Superior temporal gyrus (tissue), 1 donor: ENCODE data around the gene CDC123.
"Not testable (repeated sequence)": the region's sequence is repeated elsewhere in the genome, so short reads cannot be mapped to it uniquely, and the experiment has no call there.

Experiments
- DNase-seq: peaks from one replicate; pipeline ENCODE4 v3.0.0-alpha.2; 2016; ENCODE audit errors: extremely low spot score

CDC123 gene

GRCh38 chr10:12235116-12235694, 39.2 kb downstream of the CDC123 start:
- no peak for DNase-seq

GRCh38 chr10:12235796-12236195, 39.8 kb downstream of the CDC123 start:
- DNase-seq = no peak

GRCh38 chr10:12237265-12238220, 41.6 kb downstream of the CDC123 start:
- DNase-seq = no peak

GRCh38 chr10:12238821-12239220, 42.8 kb downstream of the CDC123 start:
- DNase-seq = no peak

- no peak for DNase-seq
These were observed 46.0 kb downstream of the CDC123 start for GRCh38 chr10:12241810-12242529.

GRCh38 chr10:12243864-12244620, 48.1 kb downstream of the CDC123 start:
- DNase-seq = no peak

DNA sequence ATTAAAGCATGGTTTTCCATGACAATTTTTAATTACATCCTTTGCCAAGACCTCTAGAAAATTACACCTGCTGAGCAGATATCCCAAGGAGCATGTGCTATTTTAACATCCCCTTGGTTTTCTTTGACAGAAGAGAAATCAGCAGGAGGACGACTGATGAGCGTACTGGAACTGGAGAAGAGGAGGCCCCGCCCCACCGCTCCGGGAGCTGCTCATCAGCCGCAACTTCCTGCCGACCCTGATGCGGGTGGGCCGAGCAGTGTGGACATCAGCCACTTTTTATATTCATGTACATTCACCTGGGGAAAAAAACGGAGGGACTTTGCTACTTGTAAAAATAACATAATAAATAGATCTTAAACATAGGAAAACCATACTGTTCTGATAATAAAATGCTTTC, 54.2 kb downstream of the CDC123 start:
- DNase-seq = no peak

DNA sequence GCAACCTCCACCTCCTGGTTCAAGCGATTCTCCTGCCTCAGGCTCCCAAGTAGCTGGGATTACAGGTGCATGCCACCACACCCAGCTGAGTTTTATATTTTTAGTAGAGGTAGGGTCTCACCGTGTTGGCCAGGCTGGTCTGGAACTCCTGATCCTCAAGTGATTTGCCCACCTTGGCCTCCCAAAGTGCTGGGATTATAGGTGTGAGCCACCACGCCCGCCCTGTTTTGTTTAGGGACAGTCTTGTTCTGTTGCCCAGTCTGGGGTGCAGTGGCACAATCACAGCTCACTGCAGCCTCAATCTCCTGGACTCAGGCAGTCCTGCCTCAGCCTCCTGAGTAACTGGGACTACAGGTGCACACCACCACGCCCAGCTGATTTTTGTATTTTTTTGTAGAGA, 54.7 kb downstream of the CDC123 start:
- not testable (repeated sequence) for DNase-seq

- DNase-seq = no peak
These were observed 55.6 kb downstream of the CDC123 start for GRCh38 chr10:12251581-12251980.

DNA sequence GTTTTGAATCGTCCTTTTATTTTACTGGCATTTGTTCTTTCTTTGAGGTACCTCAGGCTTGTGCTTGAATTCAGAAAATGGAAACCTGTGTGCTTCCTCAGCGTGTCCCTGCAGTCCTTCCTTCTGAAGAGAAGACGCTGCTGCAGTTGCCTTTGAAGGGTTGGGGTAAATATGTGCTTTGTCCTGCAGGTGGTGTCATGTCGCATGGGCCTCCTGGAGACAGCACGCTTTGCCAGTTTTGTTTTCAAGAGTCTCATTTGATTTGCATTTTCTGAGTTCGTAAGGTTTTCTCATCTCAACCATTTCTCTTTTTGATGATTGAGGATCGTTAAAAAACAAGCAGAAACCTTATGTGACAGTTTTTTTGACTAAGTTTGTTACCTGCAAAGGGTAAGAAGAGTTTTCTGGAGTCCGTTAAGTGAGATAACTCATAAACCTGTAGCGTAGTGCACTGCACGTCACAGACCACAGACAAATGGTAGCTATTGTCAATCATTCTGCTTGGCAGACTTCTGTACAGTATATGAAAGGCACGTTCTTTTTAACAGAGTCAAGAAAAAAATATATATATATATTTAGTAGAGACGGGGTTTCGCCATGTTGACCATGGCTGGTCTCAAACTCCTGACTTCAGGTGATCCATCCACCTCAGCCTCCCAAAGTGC, 57.0 kb downstream of the CDC123 start:
- no peak for DNase-seq

DNA sequence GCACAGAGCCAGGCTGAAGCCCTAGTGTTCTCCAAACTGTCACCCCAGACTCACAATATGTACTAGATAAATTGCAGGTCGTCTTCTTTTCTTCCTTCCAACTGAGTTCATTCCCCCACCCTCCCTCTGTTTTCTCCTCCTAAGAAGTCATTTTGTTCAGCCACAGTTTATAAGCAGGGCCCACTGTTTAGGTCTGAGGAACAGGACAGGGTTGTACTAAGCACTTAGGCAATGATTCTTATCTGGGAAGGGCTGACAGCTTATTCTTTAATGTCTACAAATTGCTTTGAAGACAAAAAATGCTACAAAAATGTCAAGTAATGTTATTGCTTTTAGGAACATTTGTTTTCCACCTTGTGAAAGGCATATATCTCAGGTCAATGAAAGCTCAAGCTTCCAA, 59.1 kb downstream of the CDC123 start:
- DNase-seq = no peak

DNA sequence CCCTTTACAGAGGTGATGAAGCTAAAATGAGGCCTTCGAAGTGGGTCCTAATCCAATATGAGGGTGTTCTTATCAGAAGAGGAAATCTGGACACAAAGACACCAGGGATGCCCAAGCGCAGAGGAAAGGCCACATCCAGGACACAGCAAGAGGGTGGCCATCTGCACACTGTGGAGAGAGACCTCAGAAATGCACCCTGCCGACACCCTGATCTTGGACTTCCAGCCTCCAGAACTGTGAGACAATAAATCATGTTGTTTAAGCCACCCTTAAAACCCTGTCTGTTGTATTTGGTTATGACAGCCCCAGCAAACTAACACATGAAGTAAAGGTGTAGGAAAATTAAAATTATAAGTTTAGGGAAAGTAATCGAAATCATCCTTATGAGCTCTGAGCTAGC, 64.0 kb downstream of the CDC123 start:
- no peak for DNase-seq

- no peak for DNase-seq
These were observed 66.4 kb downstream of the CDC123 start for GRCh38 chr10:12262278-12262981.

GRCh38 chr10:12264204-12264940, 68.4 kb downstream of the CDC123 start:
- DNase-seq = peak; percentile 82

- no peak for DNase-seq
These were observed 73.1 kb downstream of the CDC123 start for GRCh38 chr10:12269056-12269455.

DNA sequence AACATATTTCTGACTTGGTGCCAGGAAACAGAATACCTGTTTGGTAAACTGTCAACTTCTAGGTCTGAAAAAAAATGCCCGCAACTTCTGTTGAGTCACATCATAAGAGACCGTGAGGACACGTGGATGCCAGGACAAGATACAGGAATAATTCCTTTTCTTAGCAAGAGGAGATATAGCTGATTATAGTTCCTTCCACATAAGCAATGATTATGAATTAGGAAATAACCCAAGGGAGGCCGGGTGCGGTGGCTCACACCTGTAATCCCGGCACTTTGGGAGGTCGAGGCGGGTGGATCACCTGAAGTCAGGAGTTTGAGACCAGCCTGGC, 75.2 kb downstream of the CDC123 start:
- no peak for DNase-seq

- DNase-seq = not testable (repeated sequence)
These were observed 81.9 kb downstream of the CDC123 start for GRCh38 chr10:12277862-12278261.

- peak; percentile 34 for DNase-seq
These were observed 83.3 kb downstream of the CDC123 start for GRCh38 chr10:12279281-12279680.

DNA sequence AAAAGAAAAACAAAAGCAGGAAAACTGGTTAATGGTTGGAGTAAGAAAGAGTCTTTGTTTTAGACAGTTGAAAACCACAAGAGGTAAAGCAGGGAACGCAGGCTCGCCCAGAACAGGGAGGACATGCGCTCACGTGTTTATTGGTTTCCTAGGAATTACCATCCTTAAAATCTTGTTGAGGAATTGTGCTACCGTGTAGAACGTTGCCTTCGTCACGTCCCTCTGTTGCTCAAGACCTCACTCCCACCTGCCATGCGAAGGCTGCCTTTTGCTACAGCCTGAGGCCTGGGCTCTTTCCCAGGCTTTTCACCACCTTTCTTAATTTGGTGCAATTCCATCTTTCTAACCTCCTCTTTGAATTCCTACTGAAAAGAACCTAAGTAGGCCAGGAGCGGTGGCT, 91.8 kb downstream of the CDC123 start:
- no peak for DNase-seq

DNA sequence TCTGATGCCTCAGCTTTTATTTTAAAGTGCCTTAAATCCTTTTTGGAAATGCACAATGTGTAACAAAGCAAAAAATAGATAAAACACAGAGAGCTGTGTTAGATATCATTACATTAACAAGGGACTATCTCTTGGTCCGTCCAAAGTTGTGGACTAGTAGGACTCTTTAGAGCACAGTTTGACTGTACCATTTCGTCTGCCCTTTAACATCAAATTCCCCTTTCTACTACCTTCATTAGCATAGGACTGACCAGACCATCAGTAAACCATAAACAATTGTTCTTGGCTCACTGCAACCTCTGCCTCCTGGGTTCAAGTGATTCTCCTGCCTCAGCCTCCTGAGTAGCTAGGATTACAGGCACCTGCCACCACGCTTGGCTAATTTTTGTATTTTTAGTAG, 101.8 kb downstream of the CDC123 start:
- not testable (repeated sequence) for DNase-seq
